H1 (cell line): ENCODE results near the gene TMIGD3.

ENCODE experiments used
- BCL11A ChIP-seq, 2 experiments: IDR thresholded peaks; one replicate each; pipeline ENCODE4 v1.6.1; 2011; ENCODE audit warnings: low read depth in 2 of 2, low read length in 2 of 2, mild to moderate bottlenecking in 2 of 2
- CBX5 ChIP-seq: fragments of 300-800, 300-1000 bp; sonication (generic); IDR thresholded peaks from 2 replicates; pipeline ENCODE4 v1.7.1; 2016; ENCODE audit warnings: antibody characterized with exemption, low read length, low read depth
- CTCF ChIP-seq, 3 experiments: IDR thresholded peaks; 1 replicate in 2 of 3; 2 replicates in 1 of 3; pipeline versions ENCODE4 v1.5.1 to v1.6.1; 2011; ENCODE audit warnings: low read length in 3 of 3, mild to moderate bottlenecking in 3 of 3, inconsistent platforms in 2 of 3, low read depth in 1 of 3, moderate library complexity in 1 of 3; ENCODE audit not compliant: insufficient read depth in 1 of 3; ENCODE audit errors: control extremely low read depth in 1 of 3
- JUND ChIP-seq: IDR thresholded peaks from 2 replicates; pipeline ENCODE4 v1.6.1; 2011; ENCODE audit warnings: mild to moderate bottlenecking, improper control_type of control experiment, low read length
- PHF8 ChIP-seq: fragments of 200-600 bp; sonication (generic); conservative IDR thresholded peaks from 2 replicates; pipeline ENCODE4 v1.7.1; 2012; ENCODE audit warnings: low read depth, mild to moderate bottlenecking, inconsistent platforms, low read length, moderate library complexity
- POLR2A ChIP-seq, 2 experiments: IDR thresholded peaks; 1 replicate in 1 of 2; 2 replicates in 1 of 2; pipeline ENCODE4 v1.6.1; 2011; ENCODE audit warnings: low read depth in 2 of 2, low read length in 2 of 2, mild to moderate bottlenecking in 2 of 2; ENCODE audit errors: control extremely low read depth in 1 of 2
- POLR2AphosphoS5 ChIP-seq: IDR thresholded peaks from 2 replicates; pipeline ENCODE4 v1.6.1; 2011; ENCODE audit warnings: low read depth, low read length
- RAD21 ChIP-seq, 2 experiments: IDR thresholded peaks in 1 of 2; conservative IDR thresholded peaks in 1 of 2; 2 replicates each; pipeline ENCODE4 v1.6.1; 2011; ENCODE audit warnings: low read depth in 2 of 2, low read length in 2 of 2, improper control_type of control experiment in 1 of 2, inconsistent platforms in 1 of 2, mild to moderate bottlenecking in 1 of 2, moderate library complexity in 1 of 2
- RXRA ChIP-seq: IDR thresholded peaks from 2 replicates; pipeline ENCODE4 v1.6.1; 2011; ENCODE audit warnings: low read depth, mild to moderate bottlenecking, low read length, moderate library complexity; ENCODE audit not compliant: insufficient read depth
- TAF1 ChIP-seq: IDR thresholded peaks from 2 replicates; pipeline ENCODE4 v1.6.1; 2011; ENCODE audit warnings: mild to moderate bottlenecking, low read depth, low read length
- TBP ChIP-seq: IDR thresholded peaks from 2 replicates; pipeline ENCODE4 v1.6.1; 2011; ENCODE audit warnings: low read depth, low read length, improper control_type of control experiment
- TCF12 ChIP-seq: IDR thresholded peaks from 2 replicates; pipeline ENCODE4 v1.6.1; 2011; ENCODE audit warnings: low read depth, mild to moderate bottlenecking, low read length
- ZNF274 ChIP-seq: IDR thresholded peaks from 2 replicates; pipeline ENCODE4 v1.7.0; 2012; ENCODE audit warnings: low read length, borderline replicate concordance; ENCODE audit errors: extremely low read depth

- TF ChIP-seq ZNF274, result no peak
- no peak for TF ChIP-seq BCL11A (IDR thresholded peaks at IDR 0.05; ENCODE audit: low read depth in 2 of 2, low read length in 2 of 2)
- TF ChIP-seq CTCF (IDR thresholded peaks at IDR 0.05; ENCODE audit: control extremely low read depth in 1 of 3, insufficient read depth in 1 of 3, low read depth in 1 of 3, low read length in 3 of 3), result no peak
- TF ChIP-seq TBP, result no peak
- TF ChIP-seq PHF8, result no peak
- TF ChIP-seq RAD21 (IDR thresholded peaks at IDR 0.05 in 1 of 2, conservative IDR thresholded peaks at IDR 0.05 in 1 of 2; ENCODE audit: low read depth in 2 of 2, low read length in 2 of 2), result no peak
- no peak for TF ChIP-seq TAF1
- no peak for TF ChIP-seq POLR2A (IDR thresholded peaks at IDR 0.05; ENCODE audit: control extremely low read depth in 1 of 2, low read depth in 2 of 2, low read length in 2 of 2)
- TF ChIP-seq RXRA, result no peak
- no peak for TF ChIP-seq CBX5
- TF ChIP-seq TCF12, result no peak
- TF ChIP-seq POLR2AphosphoS5, result no peak
- TF ChIP-seq JUND, result no peak
Observed at GRCh38 chr1:111461765-111462164, 41.7 kb downstream of the TMIGD3 start.
